HG03060 (cell line): ENCODE measurements around the gene MRPL21.
"Not testable (repeated sequence)": the region's sequence is repeated elsewhere in the genome, so short reads cannot be mapped to it uniquely, and the experiment has no call there.

Experiments used
- ATAC-seq: cut with Tn5 transposase; IDR thresholded peaks from one replicate; pipeline ENCODE4 v1.9.1; 2021; ENCODE audit warnings: low read depth, moderate number of reproducible peaks; ENCODE audit not compliant: unreplicated experiment

MRPL21 gene

DNA sequence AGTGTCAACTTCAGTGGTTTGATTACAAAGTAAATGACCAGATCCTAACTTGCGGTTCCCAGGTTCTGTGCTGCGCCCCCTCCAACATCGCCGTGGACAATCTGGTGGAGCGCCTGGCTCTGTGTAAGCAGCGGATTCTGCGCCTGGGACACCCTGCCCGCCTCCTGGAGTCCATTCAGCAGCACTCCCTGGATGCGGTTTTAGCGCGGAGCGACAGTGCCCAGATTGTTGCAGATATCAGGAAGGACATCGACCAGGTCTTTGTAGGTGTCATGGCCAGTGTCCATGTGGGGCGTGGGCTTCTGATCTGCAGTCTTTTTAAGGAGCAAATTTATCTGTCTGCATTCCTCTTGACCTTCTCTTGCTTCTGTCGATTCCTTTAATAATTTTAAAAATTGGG is 11.1 kb upstream of the MRPL21 start:
- ATAC-seq, result no peak

DNA sequence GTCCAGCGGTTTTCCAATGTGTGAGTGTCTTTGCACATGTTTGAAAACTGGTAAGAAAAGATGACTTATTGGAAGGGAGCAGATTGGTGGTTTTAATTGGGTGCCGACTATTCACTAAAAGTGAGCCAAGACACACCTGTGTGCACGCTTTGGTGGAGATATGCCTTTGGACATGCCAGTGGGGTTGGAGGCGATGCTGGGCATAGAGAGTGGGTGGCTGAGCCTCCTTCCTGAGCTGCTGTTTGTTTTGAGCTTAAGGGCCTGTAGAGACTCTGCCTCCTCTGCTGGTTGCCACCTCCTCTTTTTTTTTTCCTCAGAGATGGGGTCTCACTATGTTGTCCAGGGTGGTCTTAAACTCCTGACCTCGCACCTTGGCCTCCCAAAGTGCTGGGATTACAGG is 9.6 kb upstream of the MRPL21 start:
- ATAC-seq, result no peak

DNA sequence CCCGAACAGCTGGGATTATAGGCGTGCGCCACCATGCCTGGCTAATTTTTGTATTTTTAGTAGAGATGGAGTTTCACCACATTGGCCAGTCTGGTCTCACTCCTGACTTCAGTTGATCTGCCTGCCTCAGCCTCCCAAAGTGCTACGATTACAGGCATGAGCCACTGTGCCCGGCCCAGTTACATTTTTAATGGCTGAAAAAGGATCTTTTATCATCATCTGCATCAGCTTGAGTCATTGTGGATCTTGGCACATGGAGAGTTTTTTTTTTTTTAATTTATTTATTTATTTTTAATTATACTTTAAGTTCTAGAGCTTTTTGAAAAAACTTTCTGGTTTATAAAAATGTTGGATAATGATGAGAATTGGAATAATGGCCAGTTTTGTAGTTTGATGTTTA is 8.6 kb upstream of the MRPL21 start:
- no peak for ATAC-seq

GRCh38 chr11:68911731-68912130 is 8.1 kb upstream of the MRPL21 start:
- no peak for ATAC-seq

GRCh38 chr11:68910965-68911364 is 7.3 kb upstream of the MRPL21 start:
- ATAC-seq, result no peak

GRCh38 chr11:68908273-68908672 is 4.6 kb upstream of the MRPL21 start:
- no peak for ATAC-seq

DNA sequence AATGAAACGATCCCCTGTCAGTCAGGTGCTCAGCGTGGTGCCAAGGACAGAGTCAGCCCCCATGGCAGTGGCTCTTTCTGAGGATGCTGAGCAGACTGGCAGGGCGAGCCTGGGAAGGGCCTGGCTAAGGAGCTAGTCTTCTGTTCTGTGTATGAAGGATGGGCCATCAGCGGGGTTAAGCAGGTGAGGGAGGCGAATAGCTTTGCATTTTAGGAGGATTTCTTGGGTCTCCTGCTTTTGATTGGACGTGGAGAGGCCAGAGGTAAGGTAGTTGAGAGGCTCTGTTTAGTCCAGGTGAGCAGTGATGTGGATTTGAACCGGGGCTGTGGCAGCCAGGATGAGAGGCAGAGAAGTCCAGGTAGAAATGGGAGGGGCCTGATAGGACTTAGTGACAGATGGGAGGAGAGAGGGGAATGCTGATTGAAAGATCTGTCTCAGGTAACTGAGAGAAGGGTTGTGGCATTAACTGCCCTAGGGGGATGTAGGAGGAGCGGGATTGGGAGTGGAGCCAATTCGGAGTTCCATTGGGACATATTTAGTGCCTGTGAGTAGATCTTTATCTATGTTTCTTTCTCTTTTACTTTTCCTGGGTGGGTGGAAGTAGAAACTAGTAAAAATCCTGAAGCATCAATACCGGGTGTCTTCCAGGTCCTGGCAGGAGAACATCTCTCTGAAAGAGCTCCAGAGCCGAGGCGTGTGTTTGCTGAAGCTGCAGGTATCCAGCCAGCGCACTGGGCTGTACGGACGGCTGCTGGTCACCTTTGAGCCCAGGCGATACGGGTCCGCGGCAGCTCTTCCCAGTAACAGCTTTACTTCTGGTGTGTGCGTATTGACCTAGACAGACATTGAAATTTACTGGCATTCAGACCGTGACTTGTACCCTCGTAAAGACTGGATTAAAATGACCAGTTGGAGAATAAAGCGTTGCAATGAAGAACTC is 2.1 kb upstream of the MRPL21 start:
- no peak for ATAC-seq

- ATAC-seq, result no peak
Measured at GRCh38 chr11:68904248-68904847, 716 bp upstream of the MRPL21 start.

- no peak for ATAC-seq
Measured at GRCh38 chr11:68900835-68901381, 2.7 kb downstream of the MRPL21 start.

DNA sequence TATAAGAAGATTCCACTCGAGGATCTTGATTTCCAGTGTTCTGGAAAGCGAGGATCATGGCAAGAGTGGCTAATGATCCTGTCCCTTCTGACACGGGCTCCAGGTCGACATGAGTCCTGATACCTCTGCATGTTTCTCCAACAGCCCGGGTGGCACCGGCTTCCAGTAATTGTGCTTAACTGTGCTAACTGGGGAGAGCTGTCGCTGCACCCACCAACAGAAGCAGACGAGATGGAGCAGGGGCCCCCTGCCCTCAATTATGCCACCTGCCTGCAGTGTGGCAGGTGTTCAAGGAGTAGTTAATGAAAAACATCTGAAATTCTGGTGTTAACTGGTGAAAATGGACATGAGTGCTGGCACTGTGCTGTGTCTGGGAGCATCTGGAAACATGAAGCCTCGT is 6.2 kb downstream of the MRPL21 start:
- ATAC-seq, result no peak

DNA sequence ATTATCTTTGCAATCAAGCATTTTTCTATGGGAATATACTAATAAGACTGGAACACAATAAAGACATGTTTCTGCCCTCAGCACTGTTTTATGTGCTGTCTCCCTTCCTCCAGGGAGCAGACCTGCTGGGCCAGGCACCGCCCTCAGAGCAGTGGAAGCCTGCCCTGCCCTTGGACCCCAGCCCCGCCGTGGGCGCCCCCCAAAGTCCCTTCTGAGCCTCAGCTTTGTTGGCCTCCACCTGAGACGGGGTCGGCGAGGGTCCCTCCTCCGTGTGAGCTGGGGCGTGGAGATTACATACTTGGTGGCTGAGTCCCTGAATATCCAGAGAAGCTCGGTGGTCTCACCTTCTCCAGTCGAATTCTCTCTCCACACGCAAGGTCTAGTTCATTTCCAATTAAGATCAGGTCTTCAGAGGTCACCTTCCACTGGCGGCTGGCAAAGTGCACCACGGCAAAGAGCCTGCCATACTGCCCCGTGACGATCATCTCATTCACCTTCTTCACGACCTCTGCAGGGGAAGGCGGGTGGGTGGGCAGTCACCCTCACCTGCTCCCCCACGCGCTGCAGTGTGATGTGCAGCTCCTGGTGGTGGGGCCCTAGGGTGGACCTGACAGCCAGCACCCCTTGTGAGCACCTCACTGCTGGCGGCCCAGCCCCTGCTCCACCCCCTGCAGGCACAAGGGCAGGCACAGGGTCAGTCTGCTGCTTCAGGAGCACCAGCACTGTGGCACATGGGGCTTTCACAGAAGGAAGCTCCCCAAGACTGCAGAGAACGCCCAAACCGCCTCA is 7.3 kb downstream of the MRPL21 start:
- no peak for ATAC-seq

- no peak for ATAC-seq
Measured at GRCh38 chr11:68893282-68893681, 10.3 kb downstream of the MRPL21 start.

DNA sequence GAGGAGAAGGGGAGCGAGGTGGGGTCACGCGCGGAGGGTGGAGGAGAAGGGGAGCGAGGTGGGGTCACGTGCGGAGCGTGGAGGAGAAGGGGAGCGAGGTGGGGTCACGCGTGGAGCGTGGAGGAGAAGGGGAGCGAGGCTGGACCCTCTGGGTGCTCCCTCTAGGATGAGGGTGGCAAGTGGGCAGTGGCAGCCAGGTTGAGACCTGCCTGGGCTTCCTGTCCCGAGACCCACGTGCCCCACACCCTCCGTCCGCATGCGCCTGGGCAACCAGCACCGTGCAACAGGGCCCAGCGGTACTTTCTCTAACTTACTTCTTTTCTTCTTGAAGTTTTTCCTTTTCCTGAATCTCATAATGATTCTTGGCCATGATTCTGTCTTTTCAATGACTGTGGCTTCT is 11.1 kb downstream of the MRPL21 start:
- no peak for ATAC-seq

- no peak for ATAC-seq
Measured at GRCh38 chr11:68891351-68891948, 12.2 kb downstream of the MRPL21 start.

GRCh38 chr11:68890490-68891231 is 13.0 kb downstream of the MRPL21 start:
- ATAC-seq, result no peak

- ATAC-seq, result no peak
Measured at GRCh38 chr11:68889948-68890446, 13.6 kb downstream of the MRPL21 start.

GRCh38 chr11:68884827-68885226 is 18.8 kb downstream of the MRPL21 start:
- not testable (repeated sequence) for ATAC-seq

- no peak for ATAC-seq
Measured at GRCh38 chr11:68882391-68882790, 21.2 kb downstream of the MRPL21 start.

DNA sequence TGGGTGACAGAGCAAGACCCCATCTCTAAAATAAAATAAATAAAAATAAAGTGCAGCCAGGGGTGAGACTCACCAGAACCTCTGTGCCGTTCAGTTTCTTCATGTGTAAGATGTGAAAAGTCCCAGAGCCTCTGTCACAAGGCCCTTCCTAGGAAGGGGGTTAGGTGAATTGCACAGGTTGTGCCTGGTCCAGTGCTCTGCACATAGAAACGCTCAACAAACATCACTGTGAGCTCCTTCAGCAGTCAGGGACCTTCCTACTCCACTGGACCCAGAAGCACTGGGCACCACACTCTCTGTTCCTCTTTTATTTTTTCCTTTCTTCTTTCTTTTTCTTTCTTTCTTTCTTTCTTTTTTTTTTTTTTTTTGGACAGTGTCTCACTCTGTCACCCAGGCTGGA is 22.3 kb downstream of the MRPL21 start:
- no peak for ATAC-seq

- ATAC-seq, result no peak
Measured at GRCh38 chr11:68880851-68881250, 22.8 kb downstream of the MRPL21 start.
